ENCODE data around the gene VCAN.
"Not testable (repeated sequence)": the region's sequence is repeated elsewhere in the genome, so short reads cannot be mapped to it uniquely, and the experiment has no call there.

DNA sequence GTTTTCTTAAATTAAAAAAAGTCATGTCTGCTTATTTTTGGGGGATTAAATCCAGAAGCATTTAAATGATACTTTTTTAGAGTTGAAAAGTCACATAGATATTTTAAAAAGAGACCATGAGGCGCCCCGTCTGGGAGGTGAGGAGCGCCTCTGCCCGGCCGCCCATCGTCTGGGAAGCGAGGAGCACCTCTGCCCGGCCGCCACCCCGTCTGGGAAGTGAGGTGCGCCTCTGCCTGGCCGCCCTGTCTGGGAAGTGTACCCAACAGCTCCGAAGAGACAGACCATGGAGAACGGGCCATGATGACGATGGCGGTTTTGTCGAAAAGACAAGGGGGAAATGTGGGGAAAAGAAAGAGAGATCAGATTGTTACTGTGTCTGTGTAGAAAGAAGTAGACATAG lies 33.8 kb upstream of the VCAN start:
- TF ChIP-seq MAFK (IDR thresholded peaks at IDR 0.05; ENCODE audit: low read depth, low read length); FOS (IDR thresholded peaks at IDR 0.05; ENCODE audit: low read depth, low read length); MAZ (IDR thresholded peaks at IDR 0.05; ENCODE audit: borderline replicate concordance, low read depth, low read length); POLR2A (IDR thresholded peaks at IDR 0.05; ENCODE audit: low read depth, low read length); RAD21 (IDR thresholded peaks at IDR 0.05; ENCODE audit: low read length); NFE2L2 (IDR thresholded peaks at IDR 0.05; ENCODE audit: low read depth, low read length): not testable (repeated sequence)
- TF ChIP-seq, protein P1, sequence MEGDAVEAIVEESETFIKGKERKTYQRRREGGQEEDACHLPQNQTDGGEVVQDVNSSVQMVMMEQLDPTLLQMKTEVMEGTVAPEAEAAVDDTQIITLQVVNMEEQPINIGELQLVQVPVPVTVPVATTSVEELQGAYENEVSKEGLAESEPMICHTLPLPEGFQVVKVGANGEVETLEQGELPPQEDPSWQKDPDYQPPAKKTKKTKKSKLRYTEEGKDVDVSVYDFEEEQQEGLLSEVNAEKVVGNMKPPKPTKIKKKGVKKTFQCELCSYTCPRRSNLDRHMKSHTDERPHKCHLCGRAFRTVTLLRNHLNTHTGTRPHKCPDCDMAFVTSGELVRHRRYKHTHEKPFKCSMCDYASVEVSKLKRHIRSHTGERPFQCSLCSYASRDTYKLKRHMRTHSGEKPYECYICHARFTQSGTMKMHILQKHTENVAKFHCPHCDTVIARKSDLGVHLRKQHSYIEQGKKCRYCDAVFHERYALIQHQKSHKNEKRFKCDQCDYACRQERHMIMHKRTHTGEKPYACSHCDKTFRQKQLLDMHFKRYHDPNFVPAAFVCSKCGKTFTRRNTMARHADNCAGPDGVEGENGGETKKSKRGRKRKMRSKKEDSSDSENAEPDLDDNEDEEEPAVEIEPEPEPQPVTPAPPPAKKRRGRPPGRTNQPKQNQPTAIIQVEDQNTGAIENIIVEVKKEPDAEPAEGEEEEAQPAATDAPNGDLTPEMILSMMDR (conservative IDR thresholded peaks at IDR 0.05; ENCODE audit: low read depth, low read length), result not testable (repeated sequence)

Data from IMR-90 (cell line).